Measurements from ENCODE around the gene WWP2. TPM values are rescaled to one million over a fixed set of nuclear protein-coding genes. Genes with fewer than 3 reads are reported as not detected.

WWP2 gene
- total RNA-seq, 1 experiment from 2014 or later: 22.8 TPM

DNA sequence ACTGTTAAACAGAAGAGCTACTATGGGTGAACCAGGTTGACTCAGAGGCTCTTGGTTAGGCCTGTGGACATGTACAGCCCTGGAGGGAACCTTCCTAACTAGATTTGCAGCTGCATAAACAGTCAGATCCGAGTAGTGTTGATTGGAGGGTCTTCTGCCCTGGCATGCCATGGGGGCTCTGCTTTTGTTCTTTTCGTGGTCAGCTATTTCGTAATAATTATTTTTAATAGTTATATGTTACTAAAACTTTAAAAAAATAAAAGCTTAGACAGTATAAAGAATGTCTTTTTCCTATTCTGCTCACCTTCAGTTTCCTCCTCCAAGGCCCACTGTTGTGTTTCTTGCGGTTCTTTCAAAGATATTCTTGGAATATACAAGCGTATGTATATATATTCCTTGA lies 121.6 kb downstream of the WWP2 start:
- H3K9me3 ChIP-seq (ENCODE audit: control insufficient read depth, insufficient read depth, low read depth, low read length): no peaks in the 10 kb centered on the region
- no peaks in the 10 kb centered on the region for H3K27me3 ChIP-seq (ENCODE audit: control insufficient read depth, insufficient read depth, low read length)
- intact Hi-C loops (cut with micrococcal nuclease; ENCODE audit: unreplicated experiment) (no loop called here), in situ Hi-C loops (cut with HindIII; ENCODE audit: low pct_unique_long_range_greater_than_20kb, low sequenced_read_pairs) (no loop called here)
- no peaks in the 10 kb centered on the region for H3K36me3 ChIP-seq (ENCODE audit: control insufficient read depth, insufficient read depth, low read length)
- no TSS peak for BruUV-seq (replicated peaks)
- no peaks in the 10 kb centered on the region for H3K4me1 ChIP-seq (ENCODE audit: control insufficient read depth, insufficient read depth, low read length)
- ATAC-seq: no peak
- no peak for TF ChIP-seq TCF7L2 (IDR thresholded peaks at IDR 0.05; ENCODE audit: low read depth, low read length)
- TF ChIP-seq, protein P1, sequence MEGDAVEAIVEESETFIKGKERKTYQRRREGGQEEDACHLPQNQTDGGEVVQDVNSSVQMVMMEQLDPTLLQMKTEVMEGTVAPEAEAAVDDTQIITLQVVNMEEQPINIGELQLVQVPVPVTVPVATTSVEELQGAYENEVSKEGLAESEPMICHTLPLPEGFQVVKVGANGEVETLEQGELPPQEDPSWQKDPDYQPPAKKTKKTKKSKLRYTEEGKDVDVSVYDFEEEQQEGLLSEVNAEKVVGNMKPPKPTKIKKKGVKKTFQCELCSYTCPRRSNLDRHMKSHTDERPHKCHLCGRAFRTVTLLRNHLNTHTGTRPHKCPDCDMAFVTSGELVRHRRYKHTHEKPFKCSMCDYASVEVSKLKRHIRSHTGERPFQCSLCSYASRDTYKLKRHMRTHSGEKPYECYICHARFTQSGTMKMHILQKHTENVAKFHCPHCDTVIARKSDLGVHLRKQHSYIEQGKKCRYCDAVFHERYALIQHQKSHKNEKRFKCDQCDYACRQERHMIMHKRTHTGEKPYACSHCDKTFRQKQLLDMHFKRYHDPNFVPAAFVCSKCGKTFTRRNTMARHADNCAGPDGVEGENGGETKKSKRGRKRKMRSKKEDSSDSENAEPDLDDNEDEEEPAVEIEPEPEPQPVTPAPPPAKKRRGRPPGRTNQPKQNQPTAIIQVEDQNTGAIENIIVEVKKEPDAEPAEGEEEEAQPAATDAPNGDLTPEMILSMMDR (IDR thresholded peaks at IDR 0.05): no peak
- TF ChIP-seq, protein P2, sequence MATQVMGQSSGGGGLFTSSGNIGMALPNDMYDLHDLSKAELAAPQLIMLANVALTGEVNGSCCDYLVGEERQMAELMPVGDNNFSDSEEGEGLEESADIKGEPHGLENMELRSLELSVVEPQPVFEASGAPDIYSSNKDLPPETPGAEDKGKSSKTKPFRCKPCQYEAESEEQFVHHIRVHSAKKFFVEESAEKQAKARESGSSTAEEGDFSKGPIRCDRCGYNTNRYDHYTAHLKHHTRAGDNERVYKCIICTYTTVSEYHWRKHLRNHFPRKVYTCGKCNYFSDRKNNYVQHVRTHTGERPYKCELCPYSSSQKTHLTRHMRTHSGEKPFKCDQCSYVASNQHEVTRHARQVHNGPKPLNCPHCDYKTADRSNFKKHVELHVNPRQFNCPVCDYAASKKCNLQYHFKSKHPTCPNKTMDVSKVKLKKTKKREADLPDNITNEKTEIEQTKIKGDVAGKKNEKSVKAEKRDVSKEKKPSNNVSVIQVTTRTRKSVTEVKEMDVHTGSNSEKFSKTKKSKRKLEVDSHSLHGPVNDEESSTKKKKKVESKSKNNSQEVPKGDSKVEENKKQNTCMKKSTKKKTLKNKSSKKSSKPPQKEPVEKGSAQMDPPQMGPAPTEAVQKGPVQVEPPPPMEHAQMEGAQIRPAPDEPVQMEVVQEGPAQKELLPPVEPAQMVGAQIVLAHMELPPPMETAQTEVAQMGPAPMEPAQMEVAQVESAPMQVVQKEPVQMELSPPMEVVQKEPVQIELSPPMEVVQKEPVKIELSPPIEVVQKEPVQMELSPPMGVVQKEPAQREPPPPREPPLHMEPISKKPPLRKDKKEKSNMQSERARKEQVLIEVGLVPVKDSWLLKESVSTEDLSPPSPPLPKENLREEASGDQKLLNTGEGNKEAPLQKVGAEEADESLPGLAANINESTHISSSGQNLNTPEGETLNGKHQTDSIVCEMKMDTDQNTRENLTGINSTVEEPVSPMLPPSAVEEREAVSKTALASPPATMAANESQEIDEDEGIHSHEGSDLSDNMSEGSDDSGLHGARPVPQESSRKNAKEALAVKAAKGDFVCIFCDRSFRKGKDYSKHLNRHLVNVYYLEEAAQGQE (IDR thresholded peaks at IDR 0.05; ENCODE audit: insufficient read depth in 1 of 2, low read depth in 2 of 2, low read length in 1 of 2): no peak
- TF ChIP-seq SIN3A (IDR thresholded peaks at IDR 0.05; ENCODE audit: borderline replicate concordance, insufficient read depth, low read depth, low read length): no peak
- no peak for TF ChIP-seq POLR2AphosphoS5 (IDR thresholded peaks at IDR 0.05; ENCODE audit: low read depth, low read length)
- no peak overlapping the region for H3K4me3 ChIP-seq (ENCODE audit: low read depth in 2 of 2, low read length in 2 of 2)
- DNase-seq (ENCODE audit: low read depth, low spot score): no peak
- POLR2A ChIA-PET: no interaction called here
- CTCF ChIA-PET: no interaction called here
- H3K27ac ChIP-seq (ENCODE audit: low read length): no peak overlapping the region

DNA sequence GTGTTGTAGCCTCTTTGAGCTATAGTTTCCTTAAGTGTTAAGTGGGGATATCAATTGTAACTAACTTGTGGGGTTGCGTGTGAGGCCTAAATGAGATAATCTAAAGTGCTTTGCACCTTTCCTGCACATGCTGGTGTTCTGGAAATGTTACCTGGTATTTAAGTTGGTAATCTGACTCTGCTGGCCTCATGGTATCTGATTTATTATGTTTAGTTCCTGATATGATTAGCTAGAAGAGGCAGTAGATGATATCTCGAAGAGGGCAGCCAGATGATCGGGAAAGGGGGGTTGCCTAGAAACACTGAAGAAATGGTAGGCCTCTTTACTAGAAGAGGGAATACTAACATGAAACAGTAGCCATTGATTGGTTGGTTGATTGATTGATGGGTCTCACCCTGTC lies 123.6 kb downstream of the WWP2 start:
- H3K4me1 ChIP-seq (ENCODE audit: control insufficient read depth, insufficient read depth, low read length): no peaks in the 10 kb centered on the region
- no peaks in the 10 kb centered on the region for H3K36me3 ChIP-seq (ENCODE audit: control insufficient read depth, insufficient read depth, low read length)
- H3K27ac ChIP-seq (ENCODE audit: low read length): no peak overlapping the region
- no peaks in the 10 kb centered on the region for H3K27me3 ChIP-seq (ENCODE audit: control insufficient read depth, insufficient read depth, low read length)
- no peak overlapping the region for H3K4me3 ChIP-seq (ENCODE audit: low read depth in 2 of 2, low read length in 2 of 2)
- no peaks in the 10 kb centered on the region for H3K9me3 ChIP-seq (ENCODE audit: control insufficient read depth, insufficient read depth, low read depth, low read length)
- in situ Hi-C loops (cut with HindIII; ENCODE audit: low pct_unique_long_range_greater_than_20kb, low sequenced_read_pairs) (no loop called here), intact Hi-C loops (cut with micrococcal nuclease; ENCODE audit: unreplicated experiment) (no loop called here)
- ChIA-PET POLR2A (no interaction called here), CTCF (no interaction called here)
- ATAC-seq (no peak), DNase-seq (ENCODE audit: low read depth, low spot score) (no peak)
- no TSS peak for BruUV-seq (replicated peaks)
- TF ChIP-seq SIN3A (IDR thresholded peaks at IDR 0.05; ENCODE audit: borderline replicate concordance, insufficient read depth, low read depth, low read length) (no peak), TCF7L2 (IDR thresholded peaks at IDR 0.05; ENCODE audit: low read depth, low read length) (no peak), POLR2AphosphoS5 (IDR thresholded peaks at IDR 0.05; ENCODE audit: low read depth, low read length) (no peak)
- TF ChIP-seq, protein P2 (IDR thresholded peaks at IDR 0.05; ENCODE audit: insufficient read depth in 1 of 2, low read depth in 2 of 2, low read length in 1 of 2): no peak
- TF ChIP-seq, protein P1 (IDR thresholded peaks at IDR 0.05): no peak
